Measurements from ENCODE around the gene HINT1.

The HINT1 gene

DNA sequence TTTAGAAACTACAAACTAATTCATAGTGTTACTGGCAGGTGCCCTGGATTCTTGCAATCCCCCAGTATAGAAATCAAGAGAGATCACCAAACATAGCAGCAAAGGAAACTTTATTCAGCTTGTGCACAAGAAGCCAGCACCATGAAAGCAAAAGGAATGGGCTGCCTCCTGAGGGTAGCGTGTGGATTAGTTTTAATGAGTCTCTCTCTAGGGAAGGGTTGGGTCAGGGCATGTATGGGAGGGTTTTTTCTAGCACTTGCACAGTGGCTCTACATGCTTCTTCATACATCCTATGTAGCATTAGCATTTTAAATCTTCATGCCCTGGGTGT, 44.1 kb upstream of the HINT1 start:
- Histone ChIP-seq H3F3A (ENCODE audit: low read depth) (peaks cover 12% of the 10 kb centered on the region), H2AFZ (ENCODE audit: low read length) (peak overlapping the region; percentile 3; the same call in 1 of the 2 replicates), H3K9ac (ENCODE audit: low read depth, low read length, poor library complexity, severe bottlenecking) (peak overlapping the region; percentile 92), H3K79me2 (ENCODE audit: insufficient read depth, low read length) (peaks cover 39% of the 10 kb centered on the region), H3K9me2 (replicated peaks; ENCODE audit: low read depth, low read length) (no peaks in the 10 kb centered on the region), H4K20me1 (ENCODE audit: insufficient read depth, low read length, poor library complexity, severe bottlenecking) (no peaks in the 10 kb centered on the region), H3K4me1 (ENCODE audit: insufficient read depth, low read length, poor library complexity, severe bottlenecking) (peaks cover 37% of the 10 kb centered on the region), H3K9me3 (ENCODE audit: insufficient read depth, low read depth, low read length) (no peaks in the 10 kb centered on the region), H3K36me3 (ENCODE audit: insufficient read depth, low read length) (no peaks in the 10 kb centered on the region), H3K27me3 (ENCODE audit: insufficient read depth, low read length, poor library complexity, severe bottlenecking) (no peaks in the 10 kb centered on the region), H3K4me3 (ENCODE audit: low read length, poor library complexity, severe bottlenecking) (peak overlapping the region; percentile 78), H3K4me2 (ENCODE audit: low read depth, low read length, poor library complexity, severe bottlenecking) (peak overlapping the region; percentile 82)
- TF ChIP-seq EZH2phosphoT487 (IDR thresholded peaks at IDR 0.05; ENCODE audit: borderline replicate concordance): no peak
- TF ChIP-seq, protein P1, sequence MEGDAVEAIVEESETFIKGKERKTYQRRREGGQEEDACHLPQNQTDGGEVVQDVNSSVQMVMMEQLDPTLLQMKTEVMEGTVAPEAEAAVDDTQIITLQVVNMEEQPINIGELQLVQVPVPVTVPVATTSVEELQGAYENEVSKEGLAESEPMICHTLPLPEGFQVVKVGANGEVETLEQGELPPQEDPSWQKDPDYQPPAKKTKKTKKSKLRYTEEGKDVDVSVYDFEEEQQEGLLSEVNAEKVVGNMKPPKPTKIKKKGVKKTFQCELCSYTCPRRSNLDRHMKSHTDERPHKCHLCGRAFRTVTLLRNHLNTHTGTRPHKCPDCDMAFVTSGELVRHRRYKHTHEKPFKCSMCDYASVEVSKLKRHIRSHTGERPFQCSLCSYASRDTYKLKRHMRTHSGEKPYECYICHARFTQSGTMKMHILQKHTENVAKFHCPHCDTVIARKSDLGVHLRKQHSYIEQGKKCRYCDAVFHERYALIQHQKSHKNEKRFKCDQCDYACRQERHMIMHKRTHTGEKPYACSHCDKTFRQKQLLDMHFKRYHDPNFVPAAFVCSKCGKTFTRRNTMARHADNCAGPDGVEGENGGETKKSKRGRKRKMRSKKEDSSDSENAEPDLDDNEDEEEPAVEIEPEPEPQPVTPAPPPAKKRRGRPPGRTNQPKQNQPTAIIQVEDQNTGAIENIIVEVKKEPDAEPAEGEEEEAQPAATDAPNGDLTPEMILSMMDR (conservative IDR thresholded peaks at IDR 0.05; ENCODE audit: low read length): no peak

DNA sequence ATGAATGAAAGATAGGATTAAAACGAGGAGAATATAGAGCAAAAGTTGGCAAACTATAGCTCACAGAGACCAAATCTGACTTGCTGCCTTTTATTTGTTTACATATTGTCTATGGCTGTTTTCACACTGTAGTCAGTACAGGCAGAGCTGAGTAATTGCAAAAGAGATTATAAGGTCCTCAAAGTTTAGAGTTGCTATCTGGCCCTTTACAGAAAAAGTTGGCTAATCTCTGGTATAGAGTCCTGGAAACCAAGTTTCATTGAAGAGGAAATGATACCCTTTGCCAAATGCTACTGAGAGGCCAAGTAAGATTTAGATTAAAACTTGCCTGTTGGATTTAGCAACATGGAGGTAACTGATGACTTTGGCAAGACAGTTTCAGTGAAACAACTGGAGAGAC, 41.7 kb upstream of the HINT1 start:
- H2AFZ ChIP-seq (ENCODE audit: low read length): no peak overlapping the region
- TF ChIP-seq EZH2phosphoT487 (IDR thresholded peaks at IDR 0.05; ENCODE audit: borderline replicate concordance): no peak
- TF ChIP-seq, protein P1 (conservative IDR thresholded peaks at IDR 0.05; ENCODE audit: low read length): no peak
- H3K36me3 ChIP-seq (ENCODE audit: insufficient read depth, low read length): no peaks in the 10 kb centered on the region
- no peak overlapping the region for H3K4me3 ChIP-seq (ENCODE audit: low read length, poor library complexity, severe bottlenecking)
- no peak overlapping the region for H3K4me2 ChIP-seq (ENCODE audit: low read depth, low read length, poor library complexity, severe bottlenecking)
- H3F3A ChIP-seq (ENCODE audit: low read depth): peaks cover 12% of the 10 kb centered on the region
- H3K4me1 ChIP-seq (ENCODE audit: insufficient read depth, low read length, poor library complexity, severe bottlenecking): peaks cover 33% of the 10 kb centered on the region
- no peaks in the 10 kb centered on the region for H4K20me1 ChIP-seq (ENCODE audit: insufficient read depth, low read length, poor library complexity, severe bottlenecking)
- no peak overlapping the region for H3K9ac ChIP-seq (ENCODE audit: low read depth, low read length, poor library complexity, severe bottlenecking)
- H3K9me2 ChIP-seq (replicated peaks; ENCODE audit: low read depth, low read length): no peaks in the 10 kb centered on the region
- H3K9me3 ChIP-seq (ENCODE audit: insufficient read depth, low read depth, low read length): no peaks in the 10 kb centered on the region
- H3K79me2 ChIP-seq (ENCODE audit: insufficient read depth, low read length): peaks cover 16% of the 10 kb centered on the region
- H3K27me3 ChIP-seq (ENCODE audit: insufficient read depth, low read length, poor library complexity, severe bottlenecking): no peaks in the 10 kb centered on the region

DNA sequence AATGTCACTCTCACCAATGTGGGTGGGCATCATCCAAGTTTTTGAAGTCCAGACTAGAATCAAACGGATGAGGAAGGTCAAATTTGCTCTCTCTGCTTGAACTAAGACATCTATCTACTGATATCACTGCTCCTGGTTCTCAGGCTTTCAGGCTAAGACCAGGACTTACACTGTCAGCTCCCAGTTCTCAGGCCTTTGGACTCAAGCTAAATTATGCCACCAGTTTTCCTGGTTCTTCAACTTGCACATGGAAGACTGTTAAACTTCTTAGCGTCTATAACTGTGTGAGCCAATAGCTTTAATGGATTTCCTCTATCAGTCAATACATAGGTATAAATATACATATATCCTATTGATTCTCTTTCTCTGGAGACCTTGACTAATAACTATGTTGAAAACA, 41.0 kb upstream of the HINT1 start:
- Histone ChIP-seq H3K4me3 (ENCODE audit: low read length, poor library complexity, severe bottlenecking) (no peak overlapping the region), H3K9me3 (ENCODE audit: insufficient read depth, low read depth, low read length) (no peaks in the 10 kb centered on the region), H3K4me1 (ENCODE audit: insufficient read depth, low read length, poor library complexity, severe bottlenecking) (peaks cover 26% of the 10 kb centered on the region), H4K20me1 (ENCODE audit: insufficient read depth, low read length, poor library complexity, severe bottlenecking) (no peaks in the 10 kb centered on the region), H3K36me3 (ENCODE audit: insufficient read depth, low read length) (no peaks in the 10 kb centered on the region), H3K4me2 (ENCODE audit: low read depth, low read length, poor library complexity, severe bottlenecking) (no peak overlapping the region), H3F3A (ENCODE audit: low read depth) (peaks cover 12% of the 10 kb centered on the region), H2AFZ (ENCODE audit: low read length) (no peak overlapping the region), H3K9ac (ENCODE audit: low read depth, low read length, poor library complexity, severe bottlenecking) (no peak overlapping the region), H3K9me2 (replicated peaks; ENCODE audit: low read depth, low read length) (no peaks in the 10 kb centered on the region), H3K27me3 (ENCODE audit: insufficient read depth, low read length, poor library complexity, severe bottlenecking) (no peaks in the 10 kb centered on the region), H3K79me2 (ENCODE audit: insufficient read depth, low read length) (peaks cover 9% of the 10 kb centered on the region; the same call in 1 of the 2 replicates)
- TF ChIP-seq EZH2phosphoT487 (IDR thresholded peaks at IDR 0.05; ENCODE audit: borderline replicate concordance): no peak
- TF ChIP-seq, protein P1 (conservative IDR thresholded peaks at IDR 0.05; ENCODE audit: low read length): no peak
